Measurements from ENCODE around the gene GPR183.

DNA sequence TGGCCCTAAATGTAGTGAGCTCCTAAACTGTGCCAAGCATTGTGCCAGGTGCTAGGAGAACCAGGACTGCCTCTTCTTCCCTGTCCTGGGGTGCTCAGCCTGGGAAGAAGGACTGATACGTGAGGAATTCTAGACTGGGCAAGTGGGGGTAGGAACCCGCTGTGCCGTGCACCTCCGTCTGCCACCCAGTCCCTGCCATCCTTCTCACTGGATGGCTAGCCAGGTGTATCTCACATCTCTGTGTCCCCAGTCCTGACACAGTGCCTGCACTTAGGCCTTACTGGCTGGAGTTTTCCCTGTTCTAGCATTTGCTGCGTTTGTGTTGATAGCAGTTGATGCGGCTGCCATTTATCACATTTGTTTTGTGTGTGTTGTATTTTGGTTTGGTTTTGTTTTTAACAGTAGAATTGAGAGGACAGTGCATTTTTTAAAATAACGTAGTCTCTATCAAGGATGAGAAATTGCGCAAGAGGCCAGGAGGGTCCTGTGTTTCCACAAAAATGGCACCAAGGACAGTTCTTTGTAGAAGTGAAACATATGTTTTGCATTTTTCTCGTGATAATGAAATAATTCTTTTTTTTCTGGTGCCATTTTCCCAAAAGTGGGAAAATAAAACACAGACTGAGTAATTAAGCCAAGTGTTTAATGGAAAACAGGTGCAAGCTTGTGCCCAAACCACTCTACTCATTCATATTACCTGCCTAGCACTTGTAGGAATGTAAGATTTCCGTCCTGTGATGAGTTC is 4.7 kb upstream of the GPR183 start:
- TF ChIP-seq GATA2 (IDR thresholded peaks at IDR 0.05; ENCODE audit: low read depth, low read length), result no peak
- TF ChIP-seq GATA3 (IDR thresholded peaks at IDR 0.05; ENCODE audit: low read depth, low read length), result no peak
